Esophagus squamous epithelium (tissue), 4 donors: ENCODE measurements around the gene GAB2.

Experiments
- CTCF ChIP-seq, 6 experiments: fragments of 450-650 bp in 4 of 6; fragments of 200-600 bp in 2 of 6; sonication (generic) in 2 of 6; IDR thresholded peaks; one replicate each; pipeline ENCODE4 v1.5.1; 2016 to 2019; ENCODE audit warnings: antibody characterized with exemption in 6 of 6, mild to moderate bottlenecking in 4 of 6, moderate library complexity in 4 of 6
- POLR2A ChIP-seq, 4 donors: fragments of 450-650 bp; IDR thresholded peaks; one replicate each; pipeline ENCODE4 v1.6.1; 2017; ENCODE audit warnings: antibody characterized with exemption in 4 of 4, mild to moderate bottlenecking in 4 of 4, moderate library complexity in 3 of 4

GRCh38 chr11:78330361-78330760 lies 87.3 kb downstream of the GAB2 start:
- TF ChIP-seq CTCF (IDR thresholded peaks at IDR 0.05) (no peak), POLR2A (IDR thresholded peaks at IDR 0.05) (no peak)
